Muscle layer of colon (tissue), 2 donors: ENCODE data around the gene ATP5MK.
"Not testable (repeated sequence)": the region's sequence is repeated elsewhere in the genome, so short reads cannot be mapped to it uniquely, and the experiment has no call there.

ENCODE experiments used
- H3K27ac ChIP-seq: one replicate; pipeline ENCODE4 v1.7.0; 2013; ENCODE audit warnings: low read depth, mild to moderate bottlenecking, low read length, moderate library complexity
- H3K27me3 ChIP-seq, 2 donors: one replicate each; pipeline ENCODE4 v1.7.0; 2013; ENCODE audit warnings: low read length in 2 of 2, mild to moderate bottlenecking in 2 of 2; ENCODE audit not compliant: insufficient read depth in 2 of 2, control insufficient read depth in 1 of 2
- H3K36me3 ChIP-seq: one replicate; pipeline ENCODE4 v1.7.0; 2013; ENCODE audit warnings: mild to moderate bottlenecking, low read length; ENCODE audit not compliant: insufficient read depth
- H3K4me1 ChIP-seq: one replicate; pipeline ENCODE4 v1.7.0; 2013; ENCODE audit warnings: mild to moderate bottlenecking, low read length; ENCODE audit not compliant: insufficient read depth
- H3K4me3 ChIP-seq, 2 donors: one replicate each; pipeline ENCODE4 v1.7.0; 2013; ENCODE audit warnings: low read length in 2 of 2, low read depth in 1 of 2, mild to moderate bottlenecking in 1 of 2, moderate library complexity in 1 of 2
- H3K9ac ChIP-seq: one replicate; pipeline ENCODE4 v1.7.0; 2013; ENCODE audit warnings: low read length
- H3K9me3 ChIP-seq: one replicate; pipeline ENCODE4 v1.7.0; 2013; ENCODE audit warnings: mild to moderate bottlenecking, low read length
- donor health status: abdominal sarcoma.
- donor health status: Adenocarcinoma of cecum.

The ATP5MK gene

DNA sequence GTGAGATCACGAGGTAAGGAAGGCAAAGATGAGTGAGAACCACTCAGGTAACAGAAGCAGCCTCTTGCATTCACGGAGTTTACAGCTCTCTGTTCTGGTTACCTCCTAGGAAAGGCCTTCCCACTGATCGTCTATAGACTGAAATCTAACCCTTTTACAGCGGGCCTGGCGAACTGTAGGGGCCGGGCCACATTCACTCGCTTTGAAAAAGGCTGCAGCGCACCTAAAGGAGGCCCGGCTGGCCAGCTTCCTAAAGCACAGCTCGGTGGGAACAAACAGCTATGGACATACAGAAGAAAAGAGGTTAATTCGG, 565 bp downstream of the ATP5MK start:
- Histone ChIP-seq H3K27me3 (no peaks in the 10 kb centered on the region), H3K9ac (peak overlapping the region; percentile 89), H3K36me3 (peaks cover 29% of the 10 kb centered on the region), H3K4me1 (peaks cover 28% of the 10 kb centered on the region), H3K27ac (peak overlapping the region; percentile 81), H3K9me3 (no peaks in the 10 kb centered on the region), H3K4me3 (peak overlapping the region; percentile 78 to 99)

DNA sequence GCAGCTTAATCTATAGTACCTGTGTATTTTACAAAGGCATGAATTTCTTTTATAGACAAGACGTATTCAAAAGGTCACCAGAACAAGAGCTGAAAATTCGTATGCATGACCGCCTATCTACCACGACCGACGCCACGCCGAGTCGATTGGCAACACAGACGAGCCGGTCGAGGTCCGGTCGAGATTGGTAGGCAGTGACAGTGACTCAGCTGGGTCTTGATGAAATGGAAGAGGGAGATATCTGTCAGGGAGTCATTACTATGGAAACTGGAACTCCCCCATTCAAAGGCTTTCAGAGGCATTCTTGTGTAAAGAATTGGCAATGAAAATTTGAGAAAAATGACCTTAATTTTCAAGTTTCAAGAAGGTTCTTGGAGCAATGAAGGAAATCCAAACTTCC, 2.1 kb downstream of the ATP5MK start:
- Histone ChIP-seq H3K36me3 (peaks cover 17% of the 10 kb centered on the region), H3K27ac (no peak overlapping the region), H3K4me3 (no peak overlapping the region), H3K9ac (no peak overlapping the region), H3K9me3 (no peaks in the 10 kb centered on the region), H3K27me3 (no peaks in the 10 kb centered on the region), H3K4me1 (peaks cover 28% of the 10 kb centered on the region)

DNA sequence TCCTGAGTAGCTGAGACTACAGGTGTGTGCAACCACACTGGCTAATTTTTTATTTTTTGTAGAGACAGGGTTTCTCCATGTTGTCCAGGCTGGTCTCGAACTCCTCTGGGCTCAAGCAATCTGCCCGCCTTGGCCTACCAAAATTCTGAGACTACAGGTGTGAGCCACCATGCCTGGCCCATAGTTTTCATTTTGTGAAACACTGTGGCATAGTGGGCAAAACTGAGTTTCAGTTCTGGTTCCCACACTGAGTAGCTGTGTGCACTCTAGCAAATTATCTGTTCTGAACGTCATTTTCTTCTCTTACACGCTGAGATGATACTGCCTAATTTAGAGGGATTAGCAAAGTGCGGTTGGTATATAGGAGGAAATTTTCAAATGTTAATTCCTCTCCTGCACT, 13.5 kb downstream of the ATP5MK start:
- peaks cover 22% of the 10 kb centered on the region for H3K36me3 ChIP-seq

DNA sequence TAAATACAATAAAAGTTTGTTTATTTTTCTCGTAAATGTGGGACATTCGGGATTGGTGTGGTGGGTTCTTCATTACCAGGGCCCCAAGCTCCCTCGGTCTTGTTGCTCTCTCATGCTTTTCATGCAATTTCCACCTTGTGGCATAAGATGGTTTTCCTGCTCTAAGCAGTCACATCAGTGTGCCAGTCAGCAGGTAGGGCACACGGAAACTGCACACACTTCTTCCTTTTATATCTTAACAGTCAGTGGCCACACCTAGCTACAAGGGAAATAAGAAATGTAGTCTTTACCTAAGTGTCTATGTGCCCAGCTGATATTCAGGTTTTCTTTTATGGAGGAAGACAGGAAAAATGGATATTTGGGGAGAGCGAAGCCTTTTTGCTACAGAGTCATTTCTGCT, 22.0 kb downstream of the ATP5MK start:
- Histone ChIP-seq H3K36me3 (peaks cover 14% of the 10 kb centered on the region), H3K27ac (no peak overlapping the region), H3K27me3 (no peaks in the 10 kb centered on the region), H3K9me3 (no peaks in the 10 kb centered on the region), H3K9ac (no peak overlapping the region), H3K4me3 (no peak overlapping the region), H3K4me1 (no peaks in the 10 kb centered on the region)

More for the DNA sequence above, 13.5 kb downstream of the ATP5MK start:
- Histone ChIP-seq H3K27ac (no peak overlapping the region), H3K9me3 (no peaks in the 10 kb centered on the region), H3K4me1 (no peaks in the 10 kb centered on the region), H3K27me3 (no peaks in the 10 kb centered on the region), H3K4me3 (no peak overlapping the region), H3K9ac (no peak overlapping the region)

DNA sequence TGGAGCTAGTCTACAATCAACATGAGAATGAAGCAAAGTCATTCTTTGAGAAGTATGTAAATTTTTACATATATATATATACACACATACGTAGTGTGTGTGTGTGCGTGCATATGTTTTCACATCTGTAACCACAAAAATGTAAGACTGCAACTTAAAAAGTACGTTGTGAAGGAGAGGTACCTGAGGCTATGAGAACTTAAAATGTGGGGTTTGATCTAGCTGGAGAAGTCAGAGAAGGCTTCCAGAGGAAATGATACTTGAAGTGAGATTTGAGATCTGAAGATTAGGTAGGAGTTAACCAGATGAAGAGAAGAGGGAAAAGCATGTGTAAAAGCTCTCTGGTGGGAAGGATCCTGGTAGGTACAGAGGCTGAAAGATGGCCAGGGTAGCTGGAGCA, 22.7 kb downstream of the ATP5MK start:
- Histone ChIP-seq H3K9ac (no peak overlapping the region), H3K27me3 (no peaks in the 10 kb centered on the region), H3K27ac (no peak overlapping the region), H3K4me1 (no peaks in the 10 kb centered on the region), H3K4me3 (no peak overlapping the region), H3K36me3 (peaks cover 14% of the 10 kb centered on the region), H3K9me3 (no peaks in the 10 kb centered on the region)

DNA sequence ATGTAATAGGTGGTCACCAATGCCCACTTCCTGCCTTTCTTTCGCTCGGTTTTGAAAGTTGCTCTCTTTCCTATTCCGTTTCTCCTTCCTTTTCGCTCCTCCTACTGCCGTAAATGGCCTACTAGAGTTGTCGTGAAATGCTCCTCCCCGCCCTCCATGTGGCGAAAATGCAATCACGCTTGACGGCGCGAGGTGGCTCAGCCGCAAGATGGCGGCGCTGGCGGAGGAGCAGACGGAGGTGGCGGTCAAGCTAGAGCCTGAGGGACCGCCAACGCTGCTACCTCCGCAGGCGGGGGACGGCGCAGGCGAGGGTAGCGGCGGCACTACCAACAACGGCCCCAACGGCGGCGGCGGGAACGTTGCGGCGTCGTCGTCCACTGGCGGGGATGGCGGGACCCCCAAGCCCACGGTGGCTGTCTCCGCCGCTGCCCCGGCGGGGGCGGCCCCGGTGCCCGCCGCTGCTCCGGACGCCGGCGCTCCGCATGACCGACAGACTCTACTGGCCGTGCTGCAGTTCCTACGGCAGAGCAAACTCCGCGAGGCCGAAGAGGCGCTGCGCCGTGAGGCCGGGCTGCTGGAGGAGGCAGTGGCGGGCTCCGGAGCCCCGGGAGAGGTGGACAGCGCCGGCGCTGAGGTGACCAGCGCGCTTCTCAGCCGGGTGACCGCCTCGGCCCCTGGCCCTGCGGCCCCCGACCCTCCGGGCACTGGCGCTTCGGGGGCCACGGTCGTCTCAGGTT, 28.3 kb downstream of the ATP5MK start, which contains the start of gene TAF5:
TSS of gene TAF5 (plus strand) at position 195 of the 737 bp plus-strand sequence. CDS start at position 209, 14 bp downstream.
- H3K27me3 ChIP-seq = no peaks in the 10 kb centered on the region
- no peaks in the 10 kb centered on the region for H3K36me3 ChIP-seq
- peak within 1 kb of the TSS; percentile 15 for H3K9ac ChIP-seq
- no peaks in the 10 kb centered on the region for H3K4me1 ChIP-seq
- peak within 1 kb of the TSS; percentile 81 for H3K27ac ChIP-seq
- H3K9me3 ChIP-seq = no peaks in the 10 kb centered on the region
- H3K4me3 ChIP-seq = peak within 1 kb of the TSS; percentile 68 to 74

DNA sequence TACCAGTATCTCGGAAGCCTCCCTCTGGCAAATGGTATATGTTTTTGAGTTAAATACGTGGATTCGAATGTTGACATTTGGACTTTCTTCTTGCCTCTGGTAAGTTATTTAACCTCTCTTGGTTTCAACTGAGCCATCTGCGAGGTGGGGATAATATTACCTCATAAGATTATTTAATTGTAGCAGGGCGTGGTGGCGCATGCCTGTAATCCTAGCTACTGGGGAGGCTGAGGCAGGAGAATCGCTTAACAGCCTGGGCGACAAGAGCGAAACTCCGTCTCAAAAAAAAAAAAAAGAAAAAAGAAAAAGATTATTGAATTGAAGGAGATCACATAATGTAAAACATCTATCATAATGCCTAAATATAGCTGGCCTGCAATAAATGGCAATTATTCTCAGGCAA, 28.9 kb downstream of the ATP5MK start:
- H3K36me3 ChIP-seq = no peaks in the 10 kb centered on the region
- no peaks in the 10 kb centered on the region for H3K9me3 ChIP-seq
- H3K27me3 ChIP-seq = no peaks in the 10 kb centered on the region
- peak overlapping the region; percentile 81 for H3K27ac ChIP-seq
- peak overlapping the region; percentile 68 to 74 for H3K4me3 ChIP-seq
- H3K4me1 ChIP-seq = no peaks in the 10 kb centered on the region
- H3K9ac ChIP-seq = no peak overlapping the region

DNA sequence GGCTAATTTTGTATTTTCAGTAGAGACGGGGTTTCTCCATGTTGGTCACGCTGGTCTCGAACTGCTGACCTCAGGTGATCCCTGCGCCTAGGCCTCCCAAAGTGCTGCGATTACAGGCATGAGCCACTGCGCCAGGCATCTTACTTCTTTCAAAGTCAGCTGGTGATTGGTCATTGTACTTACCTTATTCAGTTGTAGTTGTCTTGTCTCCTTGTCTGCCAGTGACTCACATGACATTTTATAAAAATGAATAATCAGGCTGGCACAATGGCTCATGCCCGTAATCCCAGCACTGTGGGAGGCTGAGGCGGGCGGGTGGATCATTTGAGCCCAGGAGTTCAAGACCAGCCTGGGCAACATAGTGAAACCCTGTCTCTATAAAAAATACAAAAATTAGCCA, 35.5 kb downstream of the ATP5MK start:
- H3K9ac ChIP-seq, H3K27ac ChIP-seq, H3K4me3 ChIP-seq: not testable (repeated sequence)

DNA sequence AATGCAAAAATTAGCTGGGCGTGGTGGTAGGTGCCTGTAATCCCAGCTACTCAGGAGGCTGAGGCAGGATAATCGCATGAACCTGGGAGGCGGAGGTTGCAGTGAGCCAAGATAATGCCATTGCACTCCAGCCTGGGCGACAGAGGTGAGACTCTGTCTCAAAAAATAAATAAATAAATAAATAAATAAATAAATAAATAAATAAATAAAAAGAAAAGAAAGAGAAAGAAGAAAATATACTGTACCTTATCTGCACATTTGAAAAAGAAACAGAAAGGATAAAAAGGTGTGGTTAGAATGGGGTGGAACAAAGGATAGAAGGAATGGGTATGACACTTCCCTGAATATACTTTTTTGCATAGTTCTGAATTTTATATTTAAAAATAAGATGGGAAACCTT, 36.8 kb downstream of the ATP5MK start:
- H3K9ac ChIP-seq, H3K36me3 ChIP-seq, H3K4me1 ChIP-seq, H3K27ac ChIP-seq, H3K4me3 ChIP-seq, H3K9me3 ChIP-seq, H3K27me3 ChIP-seq: not testable (repeated sequence)

More for the DNA sequence above, 35.5 kb downstream of the ATP5MK start:
- not testable (repeated sequence) for H3K4me1 ChIP-seq, H3K27me3 ChIP-seq, H3K36me3 ChIP-seq, H3K9me3 ChIP-seq

DNA sequence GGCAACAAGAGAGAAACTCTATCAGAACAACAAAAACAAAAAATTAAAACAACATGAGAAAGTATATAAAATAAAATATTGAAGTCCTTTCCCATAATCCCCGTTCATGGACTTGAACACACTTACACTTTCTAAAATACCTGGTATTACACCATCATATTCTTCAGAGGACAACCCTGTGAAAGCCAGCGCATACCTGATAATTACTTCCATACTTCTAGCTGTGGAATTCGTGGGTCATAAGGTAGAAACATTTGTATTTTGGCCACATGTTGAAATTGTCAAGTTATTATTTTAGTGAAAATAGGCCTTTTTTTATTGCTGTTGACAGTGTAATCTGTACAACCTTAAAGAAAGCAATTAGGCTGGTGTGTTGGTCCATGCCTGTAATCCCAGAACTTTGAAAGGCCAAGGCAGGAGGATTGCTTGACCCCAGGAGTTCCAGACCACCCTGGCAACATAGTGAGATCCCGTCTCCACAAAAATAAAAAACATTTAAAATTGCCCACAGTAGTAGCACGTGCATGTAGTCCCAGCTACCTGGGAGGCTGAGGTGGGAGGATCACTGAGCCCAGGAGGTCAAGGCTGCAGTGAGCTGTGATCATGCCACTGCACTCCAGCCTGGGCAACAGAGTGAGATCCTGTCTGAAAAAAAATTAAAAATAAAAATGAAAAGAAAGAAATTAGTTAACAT, 40.2 kb downstream of the ATP5MK start:
- Histone ChIP-seq H3K4me1 (no peaks in the 10 kb centered on the region), H3K4me3 (no peak overlapping the region), H3K27ac (no peak overlapping the region), H3K36me3 (no peaks in the 10 kb centered on the region), H3K9ac (no peak overlapping the region), H3K9me3 (no peaks in the 10 kb centered on the region), H3K27me3 (no peaks in the 10 kb centered on the region)

DNA sequence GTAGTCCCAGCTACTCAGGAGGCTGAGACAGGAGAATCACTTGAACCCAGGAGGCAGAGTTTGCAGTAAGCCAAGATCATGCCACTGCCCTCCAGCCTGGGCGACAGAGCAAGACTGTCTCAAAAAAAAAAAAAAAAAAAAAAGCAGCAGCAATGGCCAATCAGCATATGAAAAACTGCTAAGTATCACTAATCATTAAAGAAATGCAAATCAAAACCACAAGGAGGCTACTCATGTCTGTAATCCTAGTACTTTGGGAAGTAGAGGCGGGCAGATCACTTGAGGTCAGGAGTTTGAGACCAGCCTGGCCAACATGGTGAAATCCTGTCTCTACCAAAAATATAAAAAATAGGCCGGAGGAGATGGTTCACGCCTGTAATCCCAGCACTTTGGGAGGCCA, 41.7 kb downstream of the ATP5MK start:
- not testable (repeated sequence) for H3K4me1 ChIP-seq, H3K27ac ChIP-seq, H3K4me3 ChIP-seq, H3K36me3 ChIP-seq, H3K27me3 ChIP-seq, H3K9me3 ChIP-seq, H3K9ac ChIP-seq

DNA sequence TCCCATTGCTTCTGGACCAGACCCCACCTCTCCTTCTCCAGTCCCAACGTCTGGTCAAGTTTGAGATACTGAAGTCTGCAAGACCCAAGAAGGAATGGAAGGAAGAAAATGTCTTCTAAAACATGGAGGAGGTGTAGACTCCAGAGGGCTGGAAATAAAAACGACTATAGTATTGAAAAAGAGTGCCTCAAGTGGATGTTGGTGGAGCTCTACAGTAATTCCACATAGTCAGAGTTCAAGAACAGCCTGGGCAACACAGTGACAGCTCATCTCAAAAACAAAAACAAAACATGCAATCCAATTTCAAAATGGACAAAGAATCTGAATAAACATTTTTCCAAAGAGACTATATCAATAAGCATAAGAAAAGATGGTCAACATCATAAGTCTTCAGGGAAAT, 43.0 kb downstream of the ATP5MK start:
- no peak overlapping the region for H3K27ac ChIP-seq
- H3K4me3 ChIP-seq = no peak overlapping the region
- H3K27me3 ChIP-seq = no peaks in the 10 kb centered on the region
- no peaks in the 10 kb centered on the region for H3K4me1 ChIP-seq
- peaks cover under 1% of the 10 kb centered on the region for H3K36me3 ChIP-seq
- no peak overlapping the region for H3K9ac ChIP-seq
- H3K9me3 ChIP-seq = no peaks in the 10 kb centered on the region
